HG02870 (cell line): ENCODE data around the gene EVI5L.
"Not testable (repeated sequence)": the region's sequence is repeated elsewhere in the genome, so short reads cannot be mapped to it uniquely, and the experiment has no call there.

Experiments used
- ATAC-seq: cut with Tn5 transposase; IDR thresholded peaks from one replicate; pipeline ENCODE4 v1.9.1; 2021; ENCODE audit warnings: mild to moderate bottlenecking, moderate library complexity; ENCODE audit not compliant: unreplicated experiment

EVI5L gene

GRCh38 chr19:7829561-7830271 lies at the start of gene EVI5L:
Gene EVI5L (plus strand): TSS chr19:7830218. CDS start chr19:7846543, 16,325 bp downstream.
- peak; percentile 83 for ATAC-seq

- no peak for ATAC-seq
These were observed 48.9 kb upstream of the EVI5L start for GRCh38 chr19:7781157-7781556.

GRCh38 chr19:7783991-7784423 lies 46.0 kb upstream of the EVI5L start:
- no peak for ATAC-seq

- no peak for ATAC-seq
These were observed 45.2 kb upstream of the EVI5L start for GRCh38 chr19:7784856-7785255.

- no peak for ATAC-seq
These were observed 42.9 kb upstream of the EVI5L start for GRCh38 chr19:7787141-7787540.

- no peak for ATAC-seq
These were observed 42.3 kb upstream of the EVI5L start for GRCh38 chr19:7787602-7788177.

GRCh38 chr19:7788178-7788932 lies 41.7 kb upstream of the EVI5L start:
- ATAC-seq, result no peak

GRCh38 chr19:7788933-7789323 lies 41.1 kb upstream of the EVI5L start:
- no peak for ATAC-seq

- no peak for ATAC-seq
These were observed 40.6 kb upstream of the EVI5L start for GRCh38 chr19:7789447-7789846.

GRCh38 chr19:7790416-7790815 lies 39.6 kb upstream of the EVI5L start:
- ATAC-seq, result no peak

GRCh38 chr19:7792281-7792680 lies 37.7 kb upstream of the EVI5L start:
- ATAC-seq, result no peak

- not testable (repeated sequence) for ATAC-seq
These were observed 37.3 kb upstream of the EVI5L start for GRCh38 chr19:7792701-7793100.

- no peak for ATAC-seq
These were observed 36.5 kb upstream of the EVI5L start for GRCh38 chr19:7793493-7793892.

GRCh38 chr19:7795555-7796161 lies 34.4 kb upstream of the EVI5L start:
- no peak for ATAC-seq

- ATAC-seq, result no peak
These were observed 30.2 kb upstream of the EVI5L start for GRCh38 chr19:7799640-7800355.

GRCh38 chr19:7801020-7801570 lies 28.9 kb upstream of the EVI5L start:
- ATAC-seq, result no peak

- no peak for ATAC-seq
These were observed 23.8 kb upstream of the EVI5L start for GRCh38 chr19:7806234-7806633.

- ATAC-seq, result no peak
These were observed 23.1 kb upstream of the EVI5L start for GRCh38 chr19:7806876-7807275.

GRCh38 chr19:7808108-7808507 lies 21.9 kb upstream of the EVI5L start:
- no peak for ATAC-seq

GRCh38 chr19:7811989-7812388 lies 18.0 kb upstream of the EVI5L start:
- ATAC-seq, result no peak

GRCh38 chr19:7815325-7815724 lies 14.7 kb upstream of the EVI5L start:
- ATAC-seq, result no peak
